Measurements from ENCODE around the gene NOTCH2. TPM values are rescaled to one million over a fixed set of nuclear protein-coding genes. Genes with fewer than 3 reads are reported as not detected.

The NOTCH2 gene
- total RNA-seq, 6 donors from 2014 or later = 71.0 to 119 (median 89.1) TPM

DNA sequence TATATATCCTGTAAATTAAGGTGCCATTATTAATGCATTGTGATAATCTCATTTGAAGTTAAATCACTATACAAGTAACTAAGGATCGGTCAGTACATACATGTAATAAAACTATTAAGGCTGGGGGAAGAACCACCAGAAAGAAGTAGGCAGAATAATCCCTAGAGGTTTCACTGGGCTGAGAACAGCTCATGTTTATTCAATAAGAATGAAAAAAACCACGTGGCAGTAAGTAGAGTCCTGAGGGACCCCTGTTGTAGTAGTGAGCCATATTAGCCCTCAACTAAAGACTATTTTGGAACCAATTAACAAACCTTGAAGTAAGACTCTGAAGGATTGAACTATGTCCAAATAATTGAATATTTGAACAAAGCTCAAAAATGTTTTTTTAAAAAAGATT lies 126.2 kb downstream of the NOTCH2 start:
- Histone ChIP-seq H3K9me3 (no peaks in the 10 kb centered on the region), H3K4me1 (no peaks in the 10 kb centered on the region), H3K36me3 (peaks cover 12 to 40% (median 17%) of the 10 kb centered on the region in 4 donors), H3K27ac (no peak overlapping the region), H3K4me3 (no peak overlapping the region), H3K27me3 (no peaks in the 10 kb centered on the region)
- ATAC-seq (ENCODE audit: low FRiP score in 2 of 2) (no peak), DNase-seq (no peak)
- 75 to 88% methylated on average over 2 of the region's 2 CpGs for WGBS, 2 donors
- TF ChIP-seq CTCF (IDR thresholded peaks at IDR 0.05) (no peak), POLR2AphosphoS5 (IDR thresholded peaks at IDR 0.05) (no peak), POLR2A (IDR thresholded peaks at IDR 0.05) (no peak), EP300 (IDR thresholded peaks at IDR 0.05) (no peak)

DNA sequence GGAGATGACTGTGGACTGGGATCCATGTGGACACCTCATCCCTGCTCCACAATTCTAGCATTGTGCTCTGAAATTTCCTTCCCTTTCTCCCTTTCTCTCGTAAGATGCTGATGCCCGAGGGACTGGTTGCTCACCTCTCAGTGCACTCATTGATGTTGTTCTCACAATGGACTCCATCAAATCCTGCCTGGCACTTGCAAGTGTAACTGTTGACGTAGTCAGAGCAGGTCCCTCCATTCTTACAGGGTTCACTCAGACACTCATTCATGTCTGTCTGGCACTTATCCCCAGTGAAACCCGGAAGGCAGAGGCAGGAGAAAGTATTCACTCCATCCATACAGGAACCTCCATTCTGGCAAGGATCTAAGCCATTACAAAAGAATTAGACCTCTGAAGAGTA lies 128.1 kb downstream of the NOTCH2 start:
- ATAC-seq (ENCODE audit: low FRiP score in 2 of 2) = no peak
- H3K27me3 ChIP-seq = no peaks in the 10 kb centered on the region
- no peak overlapping the region for H3K27ac ChIP-seq
- H3K4me1 ChIP-seq = no peaks in the 10 kb centered on the region
- peaks cover 22 to 52% (median 27%) of the 10 kb centered on the region in 4 donors for H3K36me3 ChIP-seq
- no peak for TF ChIP-seq POLR2AphosphoS5 (IDR thresholded peaks at IDR 0.05)
- TF ChIP-seq CTCF (IDR thresholded peaks at IDR 0.05) = no peak
- no peak for DNase-seq
- 88 to 91% methylated on average over 4 of the region's 4 CpGs for WGBS, 2 donors
- H3K9me3 ChIP-seq = no peaks in the 10 kb centered on the region
- H3K4me3 ChIP-seq = no peak overlapping the region

- H3K27me3 ChIP-seq = no peaks in the 10 kb centered on the region
- H3K4me1 ChIP-seq = no peaks in the 10 kb centered on the region
- peaks cover 27 to 59% (median 34%) of the 10 kb centered on the region in 4 donors for H3K36me3 ChIP-seq
- H3K27ac ChIP-seq = no peak overlapping the region
- DNase-seq = no peak
- ATAC-seq (ENCODE audit: low FRiP score in 2 of 2) = no peak
- TF ChIP-seq POLR2A (IDR thresholded peaks at IDR 0.05) (no peak), POLR2AphosphoS5 (IDR thresholded peaks at IDR 0.05) (no peak), EP300 (IDR thresholded peaks at IDR 0.05) (no peak), CTCF (IDR thresholded peaks at IDR 0.05) (no peak)
- H3K9me3 ChIP-seq = no peaks in the 10 kb centered on the region
- H3K4me3 ChIP-seq = no peak overlapping the region
These were observed 128.8 kb downstream of the NOTCH2 start for GRCh38 chr1:119940697-119941096.

DNA sequence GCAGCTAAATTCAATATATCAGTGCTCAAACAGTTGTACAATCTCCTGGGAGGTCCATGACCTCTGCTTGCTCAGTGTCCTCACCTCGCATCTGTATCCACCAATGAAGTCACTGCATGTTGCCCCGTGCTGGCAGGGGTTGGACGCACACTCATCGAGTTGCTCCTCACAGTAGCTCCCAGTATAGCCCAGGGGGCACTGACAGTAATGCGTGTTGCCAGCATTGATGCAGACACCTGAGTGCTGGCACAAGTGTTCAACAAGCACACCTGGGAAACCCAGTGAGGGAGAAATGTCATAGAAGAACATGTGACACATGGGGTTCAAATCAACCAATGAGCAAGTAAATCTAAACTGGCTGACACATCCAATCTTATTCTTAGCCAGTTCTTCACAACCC lies 132.3 kb downstream of the NOTCH2 start:
- ATAC-seq (ENCODE audit: low FRiP score in 2 of 2) = peak in 1 of 2 donors; percentile 66
- Histone ChIP-seq H3K4me3 (no peak overlapping the region), H3K27me3 (no peaks in the 10 kb centered on the region), H3K4me1 (no peaks in the 10 kb centered on the region), H3K36me3 (peaks cover 35 to 91% (median 57%) of the 10 kb centered on the region in 4 donors), H3K27ac (no peak overlapping the region), H3K9me3 (peaks cover 0 to 3% (median 0%) of the 10 kb centered on the region in 4 donors)
- TF ChIP-seq POLR2A (IDR thresholded peaks at IDR 0.05) = no peak
- TF ChIP-seq POLR2AphosphoS5 (IDR thresholded peaks at IDR 0.05) = no peak
- TF ChIP-seq CTCF (IDR thresholded peaks at IDR 0.05) = no peak
- TF ChIP-seq EP300 (IDR thresholded peaks at IDR 0.05) = no peak
- 90 to 92% methylated on average over 5 of the region's 5 CpGs for WGBS, 2 donors
- no peak for DNase-seq

DNA sequence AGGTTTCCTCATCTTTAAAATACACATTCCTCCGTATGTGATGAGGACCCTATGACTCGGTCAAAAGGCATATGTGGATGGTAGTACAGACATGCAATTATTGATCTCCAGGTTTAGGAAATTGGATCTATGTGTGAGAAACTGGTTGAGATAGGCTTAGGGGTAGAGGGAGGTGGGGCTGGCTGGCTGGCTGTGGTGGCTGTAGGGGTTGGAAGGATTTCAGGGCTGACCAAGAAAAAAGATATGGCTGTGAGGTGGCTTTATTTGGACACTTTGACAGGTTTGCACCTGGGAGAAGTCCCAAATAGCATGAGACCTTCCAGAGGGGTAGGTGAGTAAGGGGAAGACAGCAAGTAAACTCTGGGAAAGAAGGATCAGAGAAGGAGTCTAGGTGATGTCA lies 133.5 kb downstream of the NOTCH2 start:
- 96 to 100% methylated on average over 2 of the region's 2 CpGs for WGBS, 2 donors
- Histone ChIP-seq H3K36me3 (peaks cover 35 to 83% (median 57%) of the 10 kb centered on the region in 4 donors), H3K27ac (no peak overlapping the region), H3K4me1 (no peaks in the 10 kb centered on the region), H3K9me3 (peaks cover 0 to 3% (median 0%) of the 10 kb centered on the region in 4 donors), H3K4me3 (no peak overlapping the region), H3K27me3 (no peaks in the 10 kb centered on the region)
- no peak for ATAC-seq (ENCODE audit: low FRiP score in 2 of 2)
- no peak for DNase-seq
- no peak for TF ChIP-seq POLR2AphosphoS5 (IDR thresholded peaks at IDR 0.05)
- TF ChIP-seq CTCF (IDR thresholded peaks at IDR 0.05) = no peak
- no peak for TF ChIP-seq EP300 (IDR thresholded peaks at IDR 0.05)
- no peak for TF ChIP-seq POLR2A (IDR thresholded peaks at IDR 0.05)
